Fibroblast of lung (primary cell): Measurements from ENCODE around the gene SCFD2.

Experiments used
- CTCF ChIP-seq, 2 donors: IDR thresholded peaks in 1 of 2; conservative IDR thresholded peaks in 1 of 2; 1 replicate in 1 of 2; 2 replicates in 1 of 2; pipeline ENCODE4 v1.5.1; 2011 to 2012; ENCODE audit warnings: low read length in 2 of 2, control low read depth in 1 of 2, inconsistent platforms in 1 of 2, low read depth in 1 of 2, mild to moderate bottlenecking in 1 of 2
- EZH2 ChIP-seq: IDR thresholded peaks from 2 replicates; pipeline ENCODE4 v1.5.1; 2012; ENCODE audit warnings: low read length, control low read depth, mild to moderate bottlenecking; ENCODE audit errors: missing control alignments

GRCh38 chr4:53315300-53315699 is 50.6 kb downstream of the SCFD2 start:
- TF ChIP-seq EZH2 (no peak), CTCF (conservative IDR thresholded peaks at IDR 0.05 in 1 of 2, IDR thresholded peaks at IDR 0.05 in 1 of 2; ENCODE audit: low read depth in 1 of 2, low read length in 2 of 2) (no peak)
